T-helper 9 cell (primary cell): Measurements from ENCODE around the gene SERPINI1.
"Not testable (repeated sequence)": the region's sequence is repeated elsewhere in the genome, so short reads cannot be mapped to it uniquely, and the experiment has no call there.

ENCODE experiments used
- DNase-seq: peaks from one replicate; pipeline ENCODE4 v3.0.0-alpha.2; 2020

Gene SERPINI1

DNA sequence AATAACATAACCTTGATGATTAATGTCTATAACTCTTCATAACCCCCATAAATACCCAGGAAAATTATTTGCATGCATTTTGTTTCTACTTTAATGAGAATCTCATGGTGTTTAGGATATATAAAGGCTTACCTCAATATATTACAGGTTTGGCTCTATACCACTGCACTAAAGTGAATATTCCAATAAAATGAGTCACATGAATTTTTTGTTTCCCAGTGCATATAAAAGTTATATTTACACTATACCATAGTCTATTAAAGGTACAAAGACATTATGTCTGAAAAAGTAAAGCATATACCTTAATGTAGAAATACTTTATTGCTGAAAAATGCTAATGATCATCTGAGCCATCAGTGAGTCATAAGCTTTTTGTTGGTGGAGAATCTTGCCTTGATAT is 74.7 kb downstream of the SERPINI1 start:
- DNase-seq: no peak

DNA sequence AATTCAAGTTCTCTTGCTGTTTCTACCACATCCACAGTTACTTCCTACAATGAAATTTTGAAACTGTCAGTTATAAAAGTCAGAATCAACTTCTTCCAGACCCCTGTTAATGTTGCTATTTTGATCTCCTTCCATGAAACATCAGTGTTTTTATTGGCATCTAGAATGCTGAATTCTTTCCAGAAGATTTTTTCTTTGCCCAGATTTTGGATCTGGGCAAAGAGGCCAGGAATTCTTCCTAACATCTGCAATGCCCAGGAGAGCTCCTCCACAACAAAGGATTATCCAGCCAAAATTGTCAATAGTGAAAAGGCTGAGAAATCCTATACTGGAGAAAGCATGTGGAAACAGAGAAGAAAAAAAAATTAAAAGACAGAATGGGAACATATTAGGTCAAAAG is 75.5 kb downstream of the SERPINI1 start:
- no peak for DNase-seq

GRCh38 chr3:167813169-167814123 is 77.9 kb downstream of the SERPINI1 start:
- DNase-seq: no peak

GRCh38 chr3:167814441-167814951 is 79.0 kb downstream of the SERPINI1 start:
- no peak for DNase-seq

DNA sequence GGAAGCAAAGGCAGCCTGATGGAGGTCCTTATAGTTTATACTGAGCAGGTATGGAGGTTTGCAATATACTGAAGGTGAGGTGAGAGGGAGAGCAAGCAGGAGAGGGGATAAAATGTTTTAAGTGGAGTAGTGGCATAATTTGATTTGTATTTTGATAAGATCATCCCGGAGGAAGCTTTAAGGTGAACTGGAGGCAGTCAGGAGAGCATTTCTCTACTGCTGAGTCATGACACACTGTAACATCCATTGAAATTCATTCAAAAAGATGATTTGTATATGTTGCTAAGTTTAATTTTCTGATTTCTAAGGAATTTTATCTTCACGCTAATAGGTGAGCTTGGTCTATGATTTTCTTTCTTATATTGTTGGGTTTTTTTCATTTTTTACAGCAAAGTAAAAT is 81.4 kb downstream of the SERPINI1 start:
- DNase-seq: no peak

DNA sequence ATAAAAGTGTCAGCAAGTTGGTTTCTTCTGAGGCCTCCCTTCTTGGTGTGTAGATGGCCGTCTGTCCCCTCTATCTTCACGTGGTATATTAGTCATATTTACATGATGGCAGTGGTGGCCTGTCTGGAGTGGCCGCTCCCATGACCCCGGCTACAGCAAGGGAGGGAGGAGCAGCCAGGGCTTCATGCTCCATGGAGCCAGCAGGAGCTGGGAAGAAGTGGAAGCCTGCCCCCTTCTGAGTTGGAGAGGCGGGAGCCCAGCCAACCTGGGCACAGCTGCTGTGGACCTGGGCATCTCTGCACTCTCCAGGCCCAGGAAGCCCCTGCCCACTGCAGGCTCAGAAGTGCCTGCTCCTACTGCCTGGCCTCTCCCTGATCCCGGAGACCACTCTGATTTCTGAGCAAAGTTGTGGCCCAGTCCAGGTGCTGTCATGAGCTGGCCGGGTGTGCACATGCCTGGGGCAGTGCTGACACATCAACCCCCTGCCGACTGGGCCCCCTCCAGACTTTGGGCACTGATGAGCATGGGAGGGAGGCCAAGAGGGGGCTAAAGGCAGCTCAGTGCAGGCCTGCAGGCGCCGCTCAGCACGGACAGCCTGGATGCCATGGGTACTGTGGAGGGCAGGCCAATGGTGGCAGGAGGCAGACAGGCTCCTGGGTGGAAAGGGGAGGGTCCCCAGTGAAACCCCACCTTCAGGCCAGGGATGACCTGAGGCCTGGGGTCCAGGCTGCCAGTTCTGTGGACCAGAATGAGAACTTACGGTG is 84.8 kb downstream of the SERPINI1 start:
- DNase-seq: no peak

DNA sequence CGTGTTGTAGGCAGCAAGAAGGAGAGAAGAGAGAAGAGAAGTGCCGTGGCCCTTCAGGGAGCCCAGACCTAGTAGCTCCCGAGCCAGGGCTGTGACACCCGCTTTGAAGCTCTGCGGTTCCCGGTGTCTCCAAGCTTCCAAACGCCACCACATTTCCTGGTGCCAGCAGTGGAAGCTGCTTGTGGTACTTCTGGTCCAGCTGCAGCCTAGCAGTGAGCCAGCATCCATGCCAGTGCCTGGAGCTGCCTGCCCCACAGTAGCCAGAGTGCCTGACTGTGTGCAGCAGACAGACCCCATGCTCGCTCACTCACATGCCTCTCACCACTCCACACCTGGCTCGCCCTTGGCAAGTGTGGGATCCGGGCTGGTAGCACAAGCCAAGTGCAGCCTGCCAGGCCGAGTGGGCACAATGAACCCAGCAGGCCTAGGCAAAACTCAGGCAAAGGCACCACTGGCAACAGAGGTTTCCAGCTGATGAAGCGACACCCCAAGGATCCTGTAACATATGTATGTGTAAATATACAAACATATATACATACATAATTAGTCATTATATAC is 85.8 kb downstream of the SERPINI1 start:
- DNase-seq: no peak

GRCh38 chr3:167823738-167824137 is 88.2 kb downstream of the SERPINI1 start:
- no peak for DNase-seq

GRCh38 chr3:167827588-167827987 is 92.1 kb downstream of the SERPINI1 start:
- DNase-seq: not testable (repeated sequence)

DNA sequence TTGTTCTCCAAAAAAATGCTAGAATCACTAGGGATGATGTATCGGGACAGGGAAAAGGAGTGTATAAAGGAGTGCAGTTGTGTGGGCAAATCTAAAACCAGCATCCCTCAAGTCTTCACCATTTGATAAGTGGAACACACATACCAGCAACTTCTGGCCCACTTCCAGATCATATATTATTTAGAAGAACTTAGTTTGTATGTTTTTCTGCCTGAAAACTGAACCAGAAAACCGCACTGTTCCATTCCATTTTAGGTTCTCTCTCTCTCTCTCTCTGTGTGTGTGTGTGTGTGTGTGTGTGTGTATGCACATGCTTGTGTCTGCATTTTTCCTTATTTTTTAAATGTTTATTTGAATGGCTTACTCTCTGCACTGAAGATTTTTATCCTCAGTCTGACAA is 93.5 kb downstream of the SERPINI1 start:
- no peak for DNase-seq

DNA sequence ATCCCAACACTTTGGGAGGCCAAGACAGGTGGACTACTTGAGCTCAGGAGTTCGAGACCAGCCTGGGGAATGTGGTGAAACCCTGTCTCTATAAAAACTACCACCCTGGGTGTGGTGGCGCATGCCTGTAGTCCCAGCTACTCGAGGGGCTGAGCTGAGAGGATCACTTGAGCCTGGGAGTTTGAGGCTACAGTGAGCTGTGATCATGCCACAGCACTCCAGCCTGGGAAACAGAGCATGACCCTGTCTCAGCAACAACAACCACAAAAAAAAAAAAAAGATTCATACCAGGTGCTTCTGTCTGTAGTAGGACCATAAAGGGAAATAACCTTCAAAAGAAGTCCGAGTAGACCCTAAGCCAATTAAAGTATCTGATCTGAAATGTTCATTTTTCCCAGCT is 94.5 kb downstream of the SERPINI1 start:
- no peak for DNase-seq

- no peak for DNase-seq
Measured at GRCh38 chr3:167835359-167835758, 99.8 kb downstream of the SERPINI1 start.

- no peak for DNase-seq
Measured at GRCh38 chr3:167835953-167836352, 100.4 kb downstream of the SERPINI1 start.

DNA sequence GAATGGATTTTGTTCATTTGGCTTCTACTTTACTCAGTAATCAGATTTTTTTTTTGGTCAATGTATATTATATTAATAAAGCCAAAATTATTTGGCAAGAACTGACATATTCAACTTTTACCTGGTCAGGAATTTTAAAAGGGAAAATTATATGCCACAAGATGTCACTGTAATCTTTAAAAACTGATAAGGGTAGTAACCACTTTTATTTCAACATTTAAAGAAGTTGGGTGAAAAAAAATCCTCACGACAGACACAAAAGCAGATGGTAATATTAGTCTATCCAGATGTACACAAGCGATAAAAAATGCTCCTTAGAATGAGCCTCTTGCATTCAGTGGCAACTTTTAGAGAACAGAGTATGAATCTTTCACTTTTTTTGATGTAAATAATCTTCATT is 101.9 kb downstream of the SERPINI1 start:
- no peak for DNase-seq

- no peak for DNase-seq
Measured at GRCh38 chr3:167839460-167840134, 104.1 kb downstream of the SERPINI1 start.

GRCh38 chr3:167840247-167840646 is 104.7 kb downstream of the SERPINI1 start:
- no peak for DNase-seq

DNA sequence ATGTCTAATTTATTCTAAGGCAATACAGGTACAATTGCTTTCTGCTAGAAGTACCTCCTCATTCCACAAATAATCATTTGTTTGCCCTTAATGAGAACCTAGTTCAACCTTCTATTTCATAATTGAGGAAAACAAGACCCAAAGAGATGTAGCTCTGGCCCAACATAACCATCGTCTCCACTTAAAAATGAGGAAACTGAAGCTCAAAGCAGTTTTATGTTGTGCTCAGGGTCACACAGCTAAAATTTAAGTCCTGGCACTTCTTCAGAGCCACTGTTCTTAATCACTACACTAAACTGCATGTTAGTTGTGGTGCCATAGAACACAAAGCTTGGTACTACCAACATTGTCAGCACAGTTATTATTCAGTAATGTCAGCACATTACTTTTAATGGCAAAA is 108.0 kb downstream of the SERPINI1 start:
- no peak for DNase-seq

GRCh38 chr3:167843886-167844285 is 108.4 kb downstream of the SERPINI1 start:
- no peak for DNase-seq

GRCh38 chr3:167844528-167844927 is 109.0 kb downstream of the SERPINI1 start:
- no peak for DNase-seq

DNA sequence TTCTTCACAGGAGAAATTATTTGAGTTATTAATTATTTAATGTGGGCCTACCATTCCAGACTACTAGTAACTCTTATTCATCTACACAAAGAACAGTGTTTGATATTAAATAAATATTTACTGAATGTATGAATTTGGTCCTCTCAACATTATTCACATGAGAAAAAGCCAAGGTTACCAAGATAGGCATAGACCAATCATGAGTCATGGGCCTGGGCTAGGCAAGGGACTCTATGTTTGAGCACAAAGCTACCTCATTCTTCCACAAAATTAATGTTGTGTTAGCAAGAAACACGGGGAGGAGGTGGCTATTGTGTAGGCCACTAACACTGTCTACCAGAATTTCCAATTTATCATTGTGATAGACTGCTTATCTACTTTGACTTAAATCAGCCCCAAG is 115.7 kb downstream of the SERPINI1 start:
- DNase-seq: no peak

GRCh38 chr3:167851749-167852148 is 116.2 kb downstream of the SERPINI1 start:
- DNase-seq: no peak

DNA sequence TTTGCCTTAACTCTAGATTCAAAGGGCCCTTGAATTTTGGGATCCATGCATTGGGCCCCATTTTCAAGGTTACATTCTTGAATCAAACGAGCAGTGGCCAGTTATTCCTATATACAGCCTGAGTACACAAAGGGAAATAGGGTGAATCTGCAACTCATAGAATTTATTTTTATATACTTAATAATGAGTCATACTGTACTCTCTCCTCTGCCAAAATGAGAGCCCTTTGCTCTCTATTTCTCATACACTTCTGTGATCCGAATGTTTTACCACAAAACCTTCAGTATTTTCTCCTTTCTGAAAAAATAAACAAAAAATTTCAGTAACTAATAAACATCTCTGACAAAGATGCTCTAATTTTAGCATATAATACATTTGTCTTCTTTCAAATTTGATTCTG is 116.7 kb downstream of the SERPINI1 start:
- no peak for DNase-seq

DNA sequence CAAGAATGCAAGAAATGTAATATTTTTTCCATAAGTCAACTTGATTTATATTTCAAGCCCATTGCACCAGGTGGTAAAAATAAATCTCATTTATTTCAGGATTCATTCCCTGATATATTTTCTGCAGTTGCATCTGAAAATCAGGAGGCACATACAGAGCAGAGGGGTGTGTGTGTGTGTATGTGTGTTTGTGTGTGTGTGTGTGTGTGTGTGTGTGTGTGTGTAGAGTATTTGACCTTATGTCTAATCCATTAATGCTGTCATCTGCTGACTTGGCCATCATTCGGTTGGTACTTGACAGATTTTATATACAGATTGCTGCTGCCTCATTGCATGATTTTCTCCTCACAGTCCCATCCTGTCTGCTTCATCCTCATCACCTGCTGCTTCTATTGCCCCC is 118.5 kb downstream of the SERPINI1 start:
- no peak for DNase-seq
